Astrocyte of the spinal cord (primary cell): ENCODE data around the gene TRHDE.

Source experiments
- DNase-seq: peaks from one replicate; pipeline ENCODE4 v3.0.0; 2011; ENCODE audit warnings: low read depth, low spot score
- H3K4me3 ChIP-seq: 2 replicates; pipeline ENCODE4 v1.5.1; 2011; ENCODE audit warnings: low read depth, mild to moderate bottlenecking, low read length, moderate library complexity
- in situ Hi-C: cut with HindIII; loops from 2 replicates; pipeline ENCODE4 v1.10.0; 2017; ENCODE audit warnings: low sequenced_read_pairs
- TF ChIP-seq, protein P1 (sequence below): IDR thresholded peaks from 2 replicates; pipeline ENCODE4 v1.5.1; 2012; ENCODE audit warnings: low read depth, mild to moderate bottlenecking, low read length, inconsistent platforms

TRHDE gene

GRCh38 chr12:72605975-72606374, 333.8 kb downstream of the TRHDE start:
- H3K4me3 ChIP-seq, result no peak overlapping the region
- DNase-seq, result no peak
- TF ChIP-seq, protein P1, sequence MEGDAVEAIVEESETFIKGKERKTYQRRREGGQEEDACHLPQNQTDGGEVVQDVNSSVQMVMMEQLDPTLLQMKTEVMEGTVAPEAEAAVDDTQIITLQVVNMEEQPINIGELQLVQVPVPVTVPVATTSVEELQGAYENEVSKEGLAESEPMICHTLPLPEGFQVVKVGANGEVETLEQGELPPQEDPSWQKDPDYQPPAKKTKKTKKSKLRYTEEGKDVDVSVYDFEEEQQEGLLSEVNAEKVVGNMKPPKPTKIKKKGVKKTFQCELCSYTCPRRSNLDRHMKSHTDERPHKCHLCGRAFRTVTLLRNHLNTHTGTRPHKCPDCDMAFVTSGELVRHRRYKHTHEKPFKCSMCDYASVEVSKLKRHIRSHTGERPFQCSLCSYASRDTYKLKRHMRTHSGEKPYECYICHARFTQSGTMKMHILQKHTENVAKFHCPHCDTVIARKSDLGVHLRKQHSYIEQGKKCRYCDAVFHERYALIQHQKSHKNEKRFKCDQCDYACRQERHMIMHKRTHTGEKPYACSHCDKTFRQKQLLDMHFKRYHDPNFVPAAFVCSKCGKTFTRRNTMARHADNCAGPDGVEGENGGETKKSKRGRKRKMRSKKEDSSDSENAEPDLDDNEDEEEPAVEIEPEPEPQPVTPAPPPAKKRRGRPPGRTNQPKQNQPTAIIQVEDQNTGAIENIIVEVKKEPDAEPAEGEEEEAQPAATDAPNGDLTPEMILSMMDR, result no peak
- in situ Hi-C loops, result no loop called here

- TF ChIP-seq, protein P1, result no peak
- no peak overlapping the region for H3K4me3 ChIP-seq
- in situ Hi-C loops, result no loop called here
- no peak for DNase-seq
Observed at GRCh38 chr12:72610342-72610741, 338.2 kb downstream of the TRHDE start.

DNA sequence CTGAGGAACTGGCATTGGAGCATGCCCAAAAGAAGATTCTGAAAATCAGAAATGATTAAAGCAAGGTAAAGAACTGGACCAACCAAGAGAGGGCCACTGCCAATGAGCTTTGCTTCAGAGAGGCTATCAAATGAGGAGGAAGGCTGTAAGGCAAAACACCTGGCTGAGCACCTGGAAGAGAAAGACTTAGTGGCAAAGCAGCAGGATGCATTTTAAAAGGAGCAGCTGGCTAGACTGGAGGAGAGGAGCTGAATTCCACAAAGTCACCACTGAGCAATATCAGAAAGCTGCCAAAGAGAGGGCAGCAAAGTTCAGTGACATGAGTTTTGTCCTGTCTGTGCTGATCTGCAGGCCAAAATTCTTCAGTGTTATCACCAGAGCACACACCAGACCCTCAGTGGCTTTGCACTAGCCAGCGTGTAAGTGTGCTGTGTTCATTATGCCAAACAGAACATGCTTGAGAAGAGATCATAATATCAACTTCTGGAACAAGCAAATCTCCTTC, 338.7 kb downstream of the TRHDE start:
- TF ChIP-seq, protein P1, result no peak
- no peak overlapping the region for H3K4me3 ChIP-seq
- in situ Hi-C loops, result no loop called here
- no peak for DNase-seq

GRCh38 chr12:72612171-72612570, 340.0 kb downstream of the TRHDE start:
- TF ChIP-seq, protein P1, result no peak
- in situ Hi-C loops, result no loop called here
- no peak for DNase-seq
- H3K4me3 ChIP-seq, result no peak overlapping the region

DNA sequence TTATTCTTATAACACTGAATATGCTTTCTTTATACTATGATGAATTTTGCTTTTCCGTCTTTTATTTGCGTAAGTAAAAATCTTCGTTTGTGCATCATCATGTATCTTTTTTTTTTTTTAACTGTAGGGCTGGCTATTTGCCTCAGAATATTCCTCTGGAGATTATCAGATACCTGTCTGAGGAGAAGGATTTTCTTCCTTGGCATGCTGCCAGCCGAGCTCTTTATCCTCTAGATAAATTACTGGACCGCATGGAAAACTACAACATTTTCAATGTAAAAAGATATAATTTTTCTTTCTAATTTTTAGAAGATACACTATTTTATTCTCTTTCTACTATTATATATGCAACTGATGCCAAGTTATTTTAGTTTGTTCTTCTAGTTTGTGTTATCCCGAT, 346.6 kb downstream of the TRHDE start:
- TF ChIP-seq, protein P1, result no peak
- no peak overlapping the region for H3K4me3 ChIP-seq
- in situ Hi-C loops, result no loop called here
- no peak for DNase-seq

DNA sequence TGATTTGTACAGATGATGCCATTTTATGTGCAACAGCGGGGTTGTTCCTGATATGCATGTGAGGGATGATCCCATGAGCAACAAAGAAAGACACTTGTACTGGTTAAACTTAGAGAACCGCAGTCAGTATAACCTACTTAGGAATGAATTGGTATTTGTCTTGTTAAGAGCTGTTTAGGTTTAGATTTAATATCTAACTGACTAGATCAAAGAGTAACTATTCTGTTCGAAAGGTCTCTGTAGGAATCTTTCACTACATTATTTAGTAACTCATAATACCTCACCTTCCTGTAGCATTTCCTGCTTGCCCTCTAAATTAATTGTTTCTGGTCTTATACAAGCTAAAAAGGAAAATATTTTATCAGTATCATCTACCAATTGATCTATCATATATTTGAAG, 350.4 kb downstream of the TRHDE start:
- H3K4me3 ChIP-seq, result no peak overlapping the region
- in situ Hi-C loops, result no loop called here
- TF ChIP-seq, protein P1, result no peak
- no peak for DNase-seq
